HG02973 (cell line): ENCODE data around the gene OSBPL5.

Experiments
- ATAC-seq: cut with Tn5 transposase; IDR thresholded peaks from one replicate; pipeline ENCODE4 v1.9.1; 2021; ENCODE audit warnings: moderate library complexity; ENCODE audit not compliant: unreplicated experiment

OSBPL5 gene

DNA sequence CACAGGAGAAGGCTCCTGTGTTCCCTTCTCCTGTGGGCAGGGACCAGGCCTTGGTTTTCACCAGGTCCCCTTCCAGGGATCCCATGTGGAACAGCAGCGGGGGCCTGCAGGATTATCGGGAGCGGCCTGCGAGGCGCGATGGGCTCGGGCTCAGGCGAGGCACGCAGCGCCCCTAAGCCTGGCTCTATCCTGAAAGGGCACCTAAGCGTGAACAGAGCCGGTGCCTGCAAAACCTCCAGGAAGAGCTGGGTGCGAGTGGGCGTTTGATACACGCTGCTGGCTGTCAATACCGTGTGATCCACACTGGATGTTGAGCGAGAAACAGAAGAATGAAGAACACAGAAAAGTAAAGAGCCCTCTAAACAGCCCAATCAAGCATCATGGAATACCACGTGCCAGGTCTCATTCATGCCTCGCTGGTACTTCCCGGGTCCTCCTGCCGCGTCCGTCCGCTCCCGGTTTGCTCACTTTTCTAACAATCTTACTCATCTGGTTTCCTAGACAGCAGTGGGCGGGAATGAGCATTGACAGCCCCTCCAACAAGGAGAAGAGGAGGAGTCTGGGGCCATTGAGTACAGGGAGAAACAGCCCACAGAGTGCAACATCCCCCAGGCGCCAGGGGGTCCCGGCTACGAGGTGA, 12.5 kb downstream of the OSBPL5 start:
- ATAC-seq = no peak

DNA sequence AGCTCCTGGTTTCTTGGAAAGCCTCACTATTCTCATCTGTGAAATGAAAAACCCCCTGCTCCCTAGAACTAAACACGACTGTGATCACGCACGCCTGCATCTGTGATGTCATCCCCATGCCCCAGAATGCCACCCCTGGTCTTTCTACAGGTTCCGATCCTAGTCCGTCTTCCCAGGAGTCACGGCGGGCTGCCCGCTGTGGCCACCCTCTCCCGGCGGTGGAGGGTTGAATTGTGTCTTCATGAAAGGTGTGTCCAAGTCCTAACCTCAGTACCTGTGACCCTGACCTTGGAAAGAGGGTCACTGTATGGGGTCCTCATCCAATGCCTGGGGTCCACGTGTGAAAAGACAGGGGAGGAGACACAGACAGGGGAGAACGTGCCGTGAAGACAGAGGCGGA, 14.4 kb downstream of the OSBPL5 start:
- ATAC-seq = no peak

DNA sequence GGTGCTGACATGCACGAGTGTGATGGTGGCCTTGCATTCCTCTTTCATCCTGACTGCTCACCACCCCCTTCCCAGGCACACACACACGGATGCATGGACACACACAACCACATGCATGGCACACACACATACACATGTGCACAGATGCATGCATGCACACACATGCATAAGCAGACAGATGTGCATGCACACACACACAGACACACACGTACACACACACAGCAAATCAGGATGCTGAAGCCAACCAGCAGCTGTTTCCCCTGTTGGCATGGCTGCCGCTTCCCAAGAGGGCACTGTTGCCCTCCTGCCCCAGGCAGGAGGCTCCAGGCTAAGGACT, 15.3 kb downstream of the OSBPL5 start:
- ATAC-seq = no peak

DNA sequence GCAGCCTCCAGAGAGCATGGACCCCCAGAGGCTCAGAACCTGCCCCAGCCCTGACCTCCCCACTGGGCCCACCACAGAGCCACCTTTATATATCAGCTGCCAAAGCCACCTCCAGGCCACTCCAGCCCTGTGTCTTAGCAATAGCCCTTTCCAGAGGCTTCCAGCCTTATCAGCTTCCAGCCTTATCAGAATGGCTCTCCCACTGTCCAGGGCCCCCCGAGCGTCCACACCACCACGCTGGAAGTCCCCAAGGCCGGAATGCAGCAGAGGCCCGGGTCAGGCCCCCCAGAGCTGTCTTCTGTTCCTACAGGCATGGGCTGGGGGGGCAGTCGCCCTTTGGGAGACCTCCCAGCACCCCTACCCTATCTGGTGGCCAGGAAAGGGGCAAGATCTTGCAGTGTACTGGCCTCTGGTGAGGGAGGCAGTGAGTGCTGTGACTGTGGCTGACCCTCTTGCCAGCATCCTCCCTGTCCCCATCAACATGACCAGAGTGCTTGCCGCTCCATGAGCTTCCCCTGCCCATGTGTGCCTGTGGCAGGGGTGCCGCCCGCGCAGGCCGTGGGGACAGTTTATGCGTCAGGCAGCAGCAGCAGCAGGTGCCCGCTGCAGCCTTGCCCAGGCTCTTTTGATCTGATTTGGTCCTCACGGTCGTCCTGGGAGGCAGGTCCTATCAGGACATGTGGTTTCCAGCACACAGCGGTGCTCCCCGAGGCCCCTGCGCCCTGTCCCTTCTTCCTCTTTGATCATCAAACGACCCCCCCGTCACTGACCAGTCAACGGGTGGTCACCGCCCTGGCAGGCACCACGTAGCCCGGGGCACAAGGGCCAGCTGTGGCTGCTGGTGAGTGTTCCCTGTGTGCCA, 15.9 kb downstream of the OSBPL5 start:
- ATAC-seq = no peak

DNA sequence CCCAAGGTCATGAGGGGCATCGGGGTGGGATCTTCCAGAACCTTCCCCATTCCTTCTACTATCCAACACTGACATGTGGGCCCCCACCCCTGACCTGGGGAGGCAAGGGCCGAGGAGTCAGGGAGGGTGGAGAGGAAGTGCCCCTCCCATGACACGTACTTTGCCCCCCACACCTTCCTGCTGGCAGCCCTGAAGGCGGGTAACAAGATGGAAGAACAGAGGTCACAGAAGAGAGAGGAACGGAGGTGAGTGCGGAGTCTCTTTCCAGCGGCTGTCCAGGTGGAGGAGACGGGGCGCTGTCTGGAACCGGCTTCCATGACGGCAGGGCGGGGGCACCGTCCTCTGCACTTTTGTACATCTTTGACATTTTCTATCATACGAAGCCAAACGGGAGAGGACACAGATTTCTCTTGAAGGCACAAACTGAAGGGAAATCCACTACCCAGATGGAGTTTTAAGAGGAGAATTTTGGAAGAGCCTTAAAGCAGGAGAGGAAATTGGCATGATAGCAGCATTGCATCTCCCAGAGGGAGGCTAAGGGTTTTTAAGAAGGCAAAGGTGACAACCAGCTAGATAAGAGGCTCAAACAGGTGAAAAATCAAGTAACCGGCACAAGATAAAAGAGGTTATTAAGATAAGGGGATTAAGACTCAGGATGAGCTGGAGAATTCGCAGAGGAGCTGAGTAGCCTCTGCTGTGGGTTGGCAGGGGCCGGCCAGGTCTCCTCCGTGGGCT, 16.7 kb downstream of the OSBPL5 start:
- ATAC-seq = no peak

DNA sequence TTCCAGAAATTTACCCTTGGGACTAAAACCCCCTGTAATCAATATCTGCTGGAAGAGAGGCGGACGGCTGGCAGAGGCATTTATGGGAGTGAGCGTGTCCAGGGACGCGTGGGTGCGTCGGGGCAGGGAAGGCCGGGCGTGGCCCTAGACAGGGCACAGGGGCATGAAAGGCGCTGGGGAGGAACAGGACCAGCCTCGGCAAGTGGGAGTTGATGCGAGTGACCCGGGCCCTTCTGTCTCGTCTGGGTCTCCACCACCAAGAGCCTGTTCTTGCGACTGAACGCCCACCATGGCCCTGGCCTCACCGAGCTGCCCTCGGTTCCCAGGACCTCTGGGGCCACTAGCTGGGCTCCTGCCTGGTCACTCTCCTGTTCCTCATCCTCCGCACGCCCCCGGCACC, 17.5 kb downstream of the OSBPL5 start:
- ATAC-seq = no peak

DNA sequence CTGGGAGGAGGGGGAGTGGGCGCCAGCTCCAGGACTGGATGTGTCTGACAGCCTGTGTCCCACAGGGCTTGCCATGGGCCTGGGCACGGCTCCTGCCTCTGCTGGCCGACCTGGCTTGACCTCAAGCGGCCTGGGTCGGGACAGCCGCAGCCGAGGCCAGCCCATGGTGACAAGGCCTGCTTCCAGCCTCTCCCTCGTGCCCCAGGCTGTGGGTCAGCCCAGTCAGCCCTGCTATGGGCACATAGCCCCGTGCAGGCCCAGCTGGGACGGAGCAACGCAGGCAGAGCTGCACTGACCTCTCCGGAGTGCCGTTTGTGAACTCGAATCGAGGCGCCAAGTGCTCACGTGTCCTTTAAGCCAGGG, 17.9 kb downstream of the OSBPL5 start:
- ATAC-seq = no peak

DNA sequence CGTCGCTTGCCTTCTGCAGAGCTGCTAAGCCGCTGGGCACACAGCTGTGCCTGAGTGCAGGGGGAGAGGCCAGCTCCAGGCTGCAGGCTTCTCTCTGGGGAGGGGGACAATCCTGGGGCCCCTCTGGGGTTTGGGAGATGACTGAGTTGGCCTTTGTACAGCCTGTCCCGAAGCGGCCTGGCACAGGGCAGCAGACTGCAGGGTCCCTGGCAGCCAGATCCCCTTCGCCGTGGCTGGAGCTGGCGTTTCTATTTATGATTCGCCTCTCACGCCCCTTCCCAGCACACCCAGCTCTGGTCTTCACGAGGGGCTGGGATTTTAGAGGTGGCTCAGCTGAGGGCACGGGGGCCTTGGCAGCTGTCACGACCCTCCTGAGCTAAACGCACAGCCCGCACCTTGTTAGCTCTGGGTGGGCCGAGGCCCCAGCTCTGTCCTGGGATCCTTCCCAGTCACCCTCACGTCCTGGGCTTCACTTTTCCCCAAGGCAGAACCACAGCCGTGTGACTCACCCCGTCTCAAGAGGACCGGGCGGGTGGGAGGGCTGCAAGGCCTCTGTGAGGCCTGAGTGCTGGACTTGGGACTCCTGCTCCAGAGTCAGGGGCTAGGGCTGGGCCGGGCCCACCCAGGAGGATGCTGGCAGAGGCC, 18.4 kb downstream of the OSBPL5 start:
- no peak for ATAC-seq

DNA sequence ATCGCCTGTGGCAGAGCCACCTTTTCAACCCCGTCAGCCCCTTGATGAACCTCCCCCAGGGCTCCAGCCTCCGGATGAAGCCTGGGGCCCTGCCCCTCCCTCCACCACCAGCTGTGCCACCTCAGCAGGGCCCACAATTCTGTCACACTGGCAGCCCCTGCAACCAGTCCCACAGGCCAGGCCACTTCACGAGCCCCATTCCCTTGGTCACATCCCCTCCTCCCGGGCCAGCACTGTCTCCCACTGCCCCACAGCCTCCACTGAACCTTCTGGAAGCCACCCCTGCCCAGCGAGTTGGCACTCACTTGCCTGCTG, 19.9 kb downstream of the OSBPL5 start:
- ATAC-seq = no peak

DNA sequence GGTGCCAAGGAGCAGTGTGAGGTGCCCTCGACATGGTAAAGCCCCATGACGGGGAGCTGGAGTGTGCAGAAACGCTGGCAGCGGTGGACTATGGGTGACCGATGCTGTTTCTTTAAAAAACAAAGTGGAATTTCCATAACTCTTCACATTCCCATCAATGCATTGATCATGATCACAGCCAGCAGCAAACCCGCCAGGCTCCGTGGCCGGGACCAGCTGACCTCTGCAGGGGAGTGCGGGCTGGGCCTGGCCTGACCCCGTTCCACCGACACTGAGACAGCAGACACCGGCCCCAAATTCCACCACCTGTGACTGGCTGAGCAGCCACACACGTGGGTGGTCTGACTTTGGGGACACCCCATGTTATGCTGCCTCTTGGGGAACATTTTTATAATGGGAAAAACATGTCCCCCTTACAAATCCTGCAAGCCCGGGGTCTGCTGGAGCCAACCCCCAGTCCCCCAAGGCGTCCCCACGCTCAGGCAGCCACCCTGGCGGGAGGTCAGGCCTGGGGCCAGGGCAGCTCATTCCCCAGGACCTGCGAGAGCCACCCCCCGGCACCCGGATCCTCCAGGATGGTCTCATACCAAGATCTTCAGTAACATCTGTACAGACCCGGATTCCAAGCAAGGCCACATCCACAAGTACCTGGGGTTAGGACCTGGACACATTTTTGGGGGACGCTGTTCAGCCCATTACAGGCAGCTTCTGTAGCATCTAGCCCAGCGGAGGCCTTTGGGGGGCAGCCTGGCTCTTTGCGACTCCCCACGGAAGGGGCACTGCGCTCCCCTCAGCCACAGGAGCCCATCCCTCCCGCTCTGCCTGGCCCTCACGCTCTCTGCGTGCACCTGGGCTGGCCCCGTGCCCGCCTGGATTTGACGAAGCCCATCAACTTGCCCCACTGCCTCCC, 20.6 kb downstream of the OSBPL5 start:
- ATAC-seq = no peak

DNA sequence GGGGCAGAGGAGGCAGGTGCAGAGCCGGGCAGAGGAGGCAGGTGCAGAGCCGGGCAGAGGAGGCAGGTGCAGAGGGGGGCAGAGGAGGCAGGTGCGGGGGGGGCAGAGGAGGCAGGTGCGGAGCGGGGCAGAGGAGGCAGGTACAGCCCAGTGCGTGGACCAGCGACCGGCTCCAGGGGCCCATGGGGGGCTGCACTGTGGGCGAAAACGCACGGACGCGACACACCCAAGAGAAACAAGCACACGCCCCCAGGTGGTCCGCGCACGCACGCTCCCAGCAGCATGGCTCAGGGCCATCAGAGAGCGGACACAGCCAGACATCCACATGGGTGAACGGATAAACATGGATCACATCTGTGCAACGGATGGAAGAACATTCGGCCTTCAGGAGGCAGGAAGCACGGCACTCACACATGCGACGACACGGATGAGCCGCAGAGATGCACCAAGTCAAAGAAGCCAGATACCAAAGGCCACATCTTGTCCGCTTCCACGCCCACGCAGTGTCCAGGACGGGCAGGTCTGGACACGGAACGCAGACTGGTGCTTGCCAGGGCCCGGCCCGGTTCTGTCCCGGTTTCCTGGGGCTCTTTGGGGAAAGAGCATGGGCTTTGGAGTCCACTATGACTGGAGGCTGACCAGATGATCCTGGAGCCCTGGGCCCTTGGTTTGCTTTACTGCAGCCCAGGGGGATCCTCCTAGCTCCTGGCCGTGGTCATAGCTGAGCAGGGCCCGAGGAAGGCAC, 21.8 kb downstream of the OSBPL5 start:
- no peak for ATAC-seq

DNA sequence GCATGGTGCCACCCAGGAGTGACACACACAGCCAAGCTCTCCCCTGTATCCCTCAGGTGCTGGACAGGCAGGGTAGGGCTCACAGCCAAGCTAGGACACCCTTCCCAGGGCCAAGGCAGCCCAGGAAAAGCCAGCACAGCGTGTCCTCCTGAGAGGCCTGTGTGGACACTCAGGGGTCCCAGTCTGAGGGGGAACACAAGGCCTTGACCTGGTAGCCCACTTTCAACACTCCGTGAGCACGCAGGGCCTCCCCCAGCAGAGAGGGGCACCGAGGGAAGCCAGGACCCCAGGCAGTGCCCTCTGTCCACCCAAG, 24.9 kb downstream of the OSBPL5 start:
- no peak for ATAC-seq

DNA sequence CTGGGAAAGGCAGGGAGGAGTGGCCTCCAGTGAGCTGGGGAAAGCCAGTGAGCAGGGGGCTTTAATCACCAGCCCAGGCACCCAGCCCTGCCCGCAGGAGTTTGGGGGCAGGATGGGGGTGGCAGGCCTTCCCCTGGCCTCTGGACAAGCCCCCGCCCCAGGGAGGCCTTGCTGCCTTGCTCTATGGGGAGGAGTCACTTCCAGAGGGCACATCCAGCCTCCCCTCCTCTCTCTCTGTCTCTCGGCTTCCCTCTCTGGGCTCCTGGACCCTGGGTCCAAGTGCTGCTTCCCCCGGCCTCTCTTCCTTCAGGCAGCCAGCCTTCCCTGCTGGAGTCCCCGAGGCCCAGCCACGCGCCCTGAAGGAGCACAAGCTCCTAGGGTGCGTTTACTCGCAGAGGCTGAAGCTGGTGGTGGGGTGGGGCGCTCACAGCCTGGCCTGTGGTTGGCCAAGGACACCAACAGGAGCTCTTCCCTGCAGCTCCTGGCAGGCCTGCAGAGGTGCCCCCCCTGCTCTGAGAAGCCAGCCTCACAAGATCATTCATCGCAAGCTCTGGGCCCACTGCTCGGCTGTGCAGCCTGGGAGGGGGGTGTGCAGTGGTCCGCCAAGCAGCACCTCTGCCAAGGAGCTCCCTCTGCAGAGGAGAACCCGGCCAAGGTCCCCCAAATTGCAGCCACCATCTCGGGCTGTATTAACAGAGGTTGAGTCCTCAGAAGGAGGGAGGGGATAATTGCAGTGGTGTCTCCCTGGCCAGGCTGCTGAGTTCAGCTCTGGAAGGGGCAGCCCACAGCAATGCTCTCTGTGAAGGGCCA, 25.4 kb downstream of the OSBPL5 start:
- ATAC-seq = no peak

DNA sequence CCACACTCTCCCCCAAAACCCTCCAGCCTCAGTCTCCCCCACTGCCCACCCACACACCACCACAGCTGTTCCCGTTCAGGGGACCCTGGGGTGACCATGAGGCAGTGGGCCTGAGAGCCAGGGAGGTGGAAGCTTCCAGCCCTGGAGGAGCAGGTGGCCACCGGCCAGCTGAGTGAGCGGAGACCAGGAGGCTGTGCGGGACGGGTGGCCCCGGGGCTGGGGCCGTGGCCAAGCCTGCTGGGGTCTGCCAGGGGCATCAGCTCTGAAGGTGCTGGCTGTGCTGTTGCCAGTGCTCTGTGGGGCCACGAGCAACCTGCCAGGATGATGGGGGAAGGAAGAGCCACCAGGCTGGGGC, 26.0 kb downstream of the OSBPL5 start:
- no peak for ATAC-seq

DNA sequence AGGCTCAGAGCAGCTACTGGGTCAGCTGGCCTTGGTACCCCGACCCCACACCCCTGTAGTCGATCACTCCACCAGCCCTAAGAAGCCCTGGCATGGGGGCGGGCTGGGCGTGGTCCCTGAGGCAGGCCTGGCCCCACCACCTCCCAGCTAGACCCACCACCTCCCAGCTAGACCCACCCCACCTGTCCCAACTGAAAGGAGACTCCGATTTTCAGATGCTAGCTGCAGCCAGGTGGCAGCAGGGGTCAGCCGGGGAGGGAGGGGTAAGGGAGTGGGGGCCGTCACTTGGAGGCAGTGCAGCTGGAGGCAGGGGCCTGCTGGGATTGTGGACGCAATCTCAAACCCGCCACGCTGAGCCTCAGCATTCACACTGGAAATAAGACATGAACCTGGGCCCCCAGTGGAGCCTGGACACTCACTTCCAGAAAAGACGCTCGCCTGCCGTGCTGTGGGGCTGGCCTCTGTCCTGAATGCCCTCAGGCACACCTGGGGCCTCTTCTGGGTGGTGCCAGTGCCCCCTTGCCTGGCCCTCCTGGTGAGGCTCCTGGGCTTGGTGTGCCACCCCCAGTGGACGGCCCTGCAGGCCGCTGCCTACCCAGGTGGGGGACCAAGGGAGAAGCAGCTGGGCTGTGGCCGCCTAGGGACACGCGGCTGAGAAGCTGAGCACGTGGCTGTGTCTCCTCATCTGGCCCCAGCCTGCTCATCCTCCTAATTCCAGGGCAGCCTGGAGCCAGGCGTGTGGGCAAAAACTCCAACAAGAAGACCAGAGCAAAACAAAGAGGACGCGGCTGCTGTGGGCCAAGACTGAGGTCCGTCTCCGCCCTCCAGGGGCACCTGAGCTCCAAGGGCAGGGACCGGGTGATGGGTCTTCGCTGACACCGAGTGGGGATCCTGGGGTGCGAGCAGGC, 26.7 kb downstream of the OSBPL5 start:
- ATAC-seq = no peak

DNA sequence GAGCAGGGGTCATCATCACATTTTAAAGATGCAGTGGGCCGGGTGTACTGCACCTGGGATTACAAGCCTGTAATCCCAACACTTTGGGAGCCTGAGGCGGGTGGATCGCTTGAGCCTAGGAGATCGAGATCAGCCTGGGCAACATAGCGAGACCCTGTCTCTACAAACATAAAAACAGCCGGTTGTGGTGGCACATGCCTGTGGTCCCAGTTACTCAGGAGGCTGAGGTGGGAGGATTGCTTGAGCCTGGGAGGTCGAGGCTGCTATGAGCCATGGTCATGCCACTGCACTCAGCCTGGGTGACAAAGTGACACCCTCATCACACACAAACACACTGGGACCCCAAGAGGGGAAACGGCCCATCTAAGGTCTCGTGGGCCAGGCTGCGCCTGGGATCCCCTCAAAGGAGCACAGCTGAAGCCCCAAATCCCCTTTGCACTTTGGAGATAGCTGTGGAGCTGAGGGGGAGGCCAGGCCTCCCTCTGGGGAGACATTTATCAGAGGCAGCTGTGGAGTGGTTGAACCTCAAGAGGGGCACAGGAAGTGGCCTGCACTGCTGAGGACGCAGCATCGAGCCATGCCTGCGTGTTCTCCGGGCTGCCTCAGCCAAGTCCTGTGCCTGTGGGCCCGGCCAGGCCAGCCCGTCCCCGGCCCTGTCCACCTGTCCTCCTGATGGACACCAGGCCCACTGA, 27.5 kb downstream of the OSBPL5 start:
- ATAC-seq = no peak

DNA sequence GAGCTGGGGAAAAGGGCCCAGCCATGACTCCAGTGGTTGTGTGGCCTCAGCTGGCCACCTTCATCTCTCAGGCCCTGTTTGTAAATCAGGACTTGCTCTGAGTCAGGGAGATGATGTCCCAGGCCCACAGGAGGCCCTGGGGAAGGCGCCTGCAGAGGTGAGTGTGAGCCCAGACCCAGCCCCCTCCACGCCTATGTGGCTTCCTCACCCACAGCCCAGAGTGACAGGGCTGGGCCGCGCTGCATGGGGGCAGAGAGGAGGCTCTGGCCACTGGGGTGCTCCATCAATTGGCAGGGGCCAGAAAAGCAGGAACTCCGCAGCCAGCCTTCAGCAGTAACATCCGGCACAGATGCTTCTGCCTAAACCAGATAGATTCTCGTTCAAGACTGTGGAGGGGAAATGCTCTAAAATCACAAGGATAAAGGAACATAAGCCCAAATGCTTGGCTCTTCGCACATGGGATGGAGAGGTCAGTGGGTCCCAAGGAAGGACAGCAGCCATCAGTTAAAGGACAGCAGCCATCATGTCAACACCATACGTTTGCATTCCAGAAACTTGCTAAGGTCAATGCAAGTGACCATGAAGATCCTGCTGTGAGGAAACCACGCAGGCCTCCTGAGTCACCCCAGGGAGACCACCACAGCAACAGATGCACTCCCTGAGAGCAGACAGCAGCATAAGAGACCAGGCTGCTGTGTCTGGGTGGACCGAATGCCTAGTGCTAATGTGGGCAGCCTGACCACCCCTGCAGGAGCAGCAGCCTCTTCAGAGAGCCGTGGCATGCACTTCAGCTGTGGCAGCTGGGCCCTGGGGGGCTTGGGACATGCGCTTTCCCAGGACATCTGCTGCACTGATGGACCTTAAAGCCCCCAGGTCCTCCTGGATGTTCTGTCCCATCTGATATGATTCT, 28.3 kb downstream of the OSBPL5 start:
- no peak for ATAC-seq
